Dermis microvascular lymphatic vessel endothelial cell (primary cell): ENCODE results near the gene BLVRA. TPM values are rescaled to one million over a fixed set of nuclear protein-coding genes. Genes with fewer than 3 reads are reported as not detected.

Experiments used
- DNase-seq, 2 donors: peaks; one replicate each; pipeline versions ENCODE4 v3.0.0 to v3.0.0-alpha.2; 2010; ENCODE audit warnings: low read depth in 2 of 2
- total RNA-seq: library from RNA; depleted of rRNA; stranded (reverse); fragments of >200 nt; gene quantifications from 2 replicates; pipeline ENCODE4 v1.2.1, GENCODE V29; 2014

The BLVRA gene
- total RNA-seq, 1 donor from 2014 or later = 21.6 TPM

DNA sequence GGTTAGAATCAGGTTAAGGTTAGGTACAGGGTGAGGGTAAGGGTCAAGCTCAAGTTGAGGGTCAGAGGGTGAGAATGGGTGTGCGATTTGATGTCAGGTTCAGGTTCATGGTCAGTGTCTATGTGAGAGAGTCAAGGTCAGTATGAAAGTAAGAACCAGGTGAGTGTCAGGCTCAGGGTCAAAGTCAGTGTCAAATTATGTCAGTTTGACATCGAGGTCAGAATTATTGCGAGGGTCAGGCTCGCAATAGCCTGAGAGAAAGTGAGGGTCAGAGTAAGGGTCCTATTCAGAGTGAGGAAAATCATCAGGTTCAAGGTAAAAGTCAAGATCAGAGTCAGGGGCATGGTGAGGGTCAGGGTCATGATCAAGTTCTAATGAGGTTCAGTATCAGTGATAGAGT, 97.8 kb downstream of the BLVRA start:
- no peak for DNase-seq

Other genes starting within 250 kb of the BLVRA start
- 28.4 and 33.5 TPM in 2 replicates for gene STK17A, start 175.6 kb upstream of the BLVRA start, total RNA-seq
- 30.2 and 33.6 TPM in 2 replicates for gene COA1, start 29.2 kb upstream of the BLVRA start, total RNA-seq
- gene MRPS24, start 110.8 kb downstream of the BLVRA start, total RNA-seq = 54.7 and 70.9 TPM in 2 replicates
- gene URGCP, start 147.9 kb downstream of the BLVRA start, total RNA-seq = 19.6 and 24.7 TPM in 2 replicates
- gene UBE2D4, start 167.8 kb downstream of the BLVRA start, total RNA-seq = 3.9 and 6.1 TPM in 2 replicates
- not detected in 2 replicates for gene SPDYE1, start 239.2 kb downstream of the BLVRA start, total RNA-seq